GM06990 (cell line): ENCODE data around the gene SPAG7.
"Not testable (repeated sequence)": the region's sequence is repeated elsewhere in the genome, so short reads cannot be mapped to it uniquely, and the experiment has no call there.

ENCODE experiments used
- DNase-seq: peaks from one replicate; pipeline ENCODE4 v3.0.0-alpha.2; 2011; ENCODE audit not compliant: insufficient read length; ENCODE audit errors: extremely low read depth
- H3K27me3 ChIP-seq: replicated peaks from 2 replicates; pipeline ENCODE4 v1.6.0; 2011; ENCODE audit warnings: low read length; ENCODE audit not compliant: control insufficient read depth, insufficient read depth
- H3K36me3 ChIP-seq: 2 replicates; pipeline ENCODE4 v1.5.1; 2011; ENCODE audit warnings: low read length; ENCODE audit not compliant: control insufficient read depth, insufficient read depth
- H3K4me3 ChIP-seq: replicated peaks from 2 replicates; pipeline ENCODE4 v1.5.1; 2011; ENCODE audit warnings: low read depth, mild to moderate bottlenecking, control low read depth, low read length
- CTCF ChIP-seq: IDR thresholded peaks from 2 replicates; pipeline ENCODE4 v1.5.1; 2011; ENCODE audit warnings: low read length, control low read depth, mild to moderate bottlenecking, inconsistent platforms; ENCODE audit not compliant: insufficient read depth, poor library complexity, severe bottlenecking

The SPAG7 gene

DNA sequence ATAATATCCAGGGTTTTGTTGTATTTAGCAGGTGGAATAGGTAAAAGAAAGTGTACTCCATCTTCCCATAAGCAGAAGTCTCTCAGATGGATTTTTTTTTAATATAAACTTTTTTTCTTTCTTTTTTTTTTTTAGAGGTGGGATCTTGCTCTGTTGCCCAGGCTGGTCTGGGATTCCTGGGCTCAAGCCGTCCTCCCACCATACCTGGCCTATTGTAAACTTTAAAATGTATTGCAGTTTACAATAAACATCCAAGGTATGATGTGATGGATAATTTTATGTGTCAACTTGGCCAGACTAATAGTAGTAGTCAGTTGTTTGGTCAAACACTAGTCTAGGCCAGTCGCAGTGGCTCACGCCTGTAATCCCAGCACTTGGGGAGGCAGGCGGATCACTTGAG lies 46.3 kb downstream of the SPAG7 start:
- Histone ChIP-seq H3K27me3 (no peaks in the 10 kb centered on the region), H3K4me3 (no peak overlapping the region), H3K36me3 (no peaks in the 10 kb centered on the region)
- DNase-seq = no peak
- TF ChIP-seq CTCF = no peak

GRCh38 chr17:4920351-4921048 lies 47.1 kb downstream of the SPAG7 start:
- no peaks in the 10 kb centered on the region for H3K27me3 ChIP-seq
- no peak overlapping the region for H3K4me3 ChIP-seq
- no peaks in the 10 kb centered on the region for H3K36me3 ChIP-seq
- no peak for TF ChIP-seq CTCF
- DNase-seq = no peak

DNA sequence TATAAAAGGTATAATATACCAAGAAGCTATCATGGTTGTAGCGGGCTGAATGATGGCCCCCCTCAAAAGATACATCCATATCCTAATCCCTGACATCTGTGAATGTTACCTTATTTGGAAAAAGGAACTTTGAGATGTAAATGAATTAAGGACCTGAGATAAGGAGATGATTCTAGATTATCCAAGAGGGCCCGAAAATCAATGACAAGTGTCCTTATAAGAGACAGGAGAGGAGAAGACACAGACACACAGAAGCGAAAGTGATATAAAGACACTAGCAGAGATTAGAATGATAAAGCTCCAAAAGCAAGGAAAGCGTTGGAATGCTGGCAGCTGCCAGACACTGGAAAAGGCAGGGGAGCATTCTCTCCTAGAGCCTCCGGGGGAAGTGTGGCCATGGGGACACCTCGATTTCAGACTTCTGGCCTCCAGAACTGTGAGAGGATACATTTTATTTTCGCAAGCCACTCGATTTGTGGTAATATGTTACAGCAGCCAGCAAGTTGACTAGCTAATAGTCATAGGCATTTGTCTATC lies 48.0 kb downstream of the SPAG7 start:
- Histone ChIP-seq H3K36me3 (no peaks in the 10 kb centered on the region), H3K4me3 (no peak overlapping the region), H3K27me3 (no peaks in the 10 kb centered on the region)
- no peak for DNase-seq
- no peak for TF ChIP-seq CTCF

DNA sequence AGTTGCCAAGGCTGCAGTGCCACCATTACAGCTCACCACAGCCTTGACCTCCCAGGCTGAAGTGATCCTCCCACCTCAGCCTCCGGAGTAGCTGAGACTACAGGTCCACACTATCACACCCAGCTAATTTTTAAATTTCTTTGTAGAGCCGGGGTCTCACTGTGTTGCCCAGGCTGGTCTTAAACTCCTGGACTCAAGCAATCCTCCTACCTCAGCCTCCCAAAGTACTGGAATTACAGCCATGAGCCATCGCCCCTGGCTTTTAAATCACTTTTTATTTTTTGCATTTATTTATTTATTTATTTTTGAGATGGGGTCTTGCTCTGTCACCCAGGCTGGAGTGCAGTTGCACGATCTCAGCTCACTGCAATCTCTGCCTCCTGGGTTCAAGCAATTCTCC lies 53.1 kb downstream of the SPAG7 start:
- H3K4me3 ChIP-seq, H3K27me3 ChIP-seq, H3K36me3 ChIP-seq, DNase-seq: not testable (repeated sequence)

DNA sequence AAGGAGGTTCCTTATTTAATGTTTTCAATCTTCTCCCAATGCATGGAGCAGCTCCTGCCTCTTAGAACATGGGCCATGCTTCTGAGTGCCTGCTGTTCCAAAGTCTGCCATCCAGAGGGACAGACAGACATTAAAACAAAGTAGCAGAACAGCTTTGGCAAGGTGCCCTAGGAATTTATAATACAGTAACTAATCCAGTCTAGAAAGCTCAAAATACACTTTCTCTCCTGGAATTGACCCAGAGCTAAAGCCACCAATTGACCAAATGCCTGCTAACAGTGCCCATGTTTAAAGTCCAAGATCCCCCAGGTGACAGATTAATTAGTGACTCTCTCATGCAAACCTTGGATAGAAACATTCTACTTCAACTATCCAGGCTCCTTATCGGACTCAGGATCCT lies 53.6 kb downstream of the SPAG7 start:
- no peak for TF ChIP-seq CTCF
- Histone ChIP-seq H3K36me3 (no peaks in the 10 kb centered on the region), H3K4me3 (no peak overlapping the region), H3K27me3 (no peaks in the 10 kb centered on the region)
- DNase-seq = no peak
